GM12878 (cell line): ENCODE data around the gene DEK. TPM values are rescaled to one million over a fixed set of nuclear protein-coding genes. Genes with fewer than 3 reads are reported as not detected.

ENCODE experiments used
- ATAC-seq: fragments of 200-7000 bp; cut with Tn5 transposase; 3 replicates; pipeline ENCODE4 v1.9.1; 2020; ENCODE audit warnings: mild to moderate bottlenecking, moderate library complexity
- Bru-seq: library from RNA; stranded (reverse); fragments of 400-500 nt; gene quantifications from one replicate; lab custom pipeline; 2021; lab: Mats Ljungman, UMichigan
- BruChase-seq, 2 experiments: library from RNA; stranded (reverse); fragments of 400-500 nt; gene quantifications; one replicate each; lab custom pipeline; 2021; lab: Mats Ljungman, UMichigan
- BruUV-seq: library from RNA; stranded (reverse); fragments of 400-500 nt; replicated peaks from 2 replicates; lab custom pipeline; 2021; lab: Mats Ljungman, UMichigan
- CTCF ChIA-PET: fragments of 300-600 bp; sonication (Branson Sonifier 250); formaldehyde crosslinking; extraction: SDS; loops from one replicate; lab custom pipeline; 2021; ENCODE audit warnings: inconsistent platforms; lab: Yijun Ruan, JAX
- POLR2A ChIA-PET: fragments of 350-600 bp; formaldehyde crosslinking; extraction: SDS; loops from one replicate; lab custom pipeline; 2021; ENCODE audit warnings: inconsistent platforms; lab: Charles Lee
- RAD21 ChIA-PET: fragments of 300-600 bp; sonication (Branson Sonifier 250); formaldehyde crosslinking; loops from one replicate; lab custom pipeline; 2023; ENCODE audit warnings: antibody characterized with exemption; ENCODE audit not compliant: unreplicated experiment; lab: Charles Lee
- SMC1A ChIA-PET: fragments of 300-600 bp; sonication (Branson Sonifier 250); formaldehyde crosslinking; loops from one replicate; lab custom pipeline; 2023; ENCODE audit not compliant: unreplicated experiment, uncharacterized antibody; lab: Charles Lee
- DNase-seq: peaks from one replicate; pipeline ENCODE4 v3.0.0-alpha.2; 2011; ENCODE audit warnings: low read depth, low spot score
- FAIRE-seq: peaks from 3 replicates; lab custom pipeline; 2011; peaks lifted over from hg19 to GRCh38; lab: Jason Lieb, UNC
- H2AFZ ChIP-seq: 2 replicates; pipeline ENCODE4 v1.6.0; 2011; ENCODE audit warnings: low read depth, low read length, control low read depth; ENCODE audit not compliant: control insufficient read depth
- H3K27ac ChIP-seq: 2 replicates; pipeline ENCODE4 v1.5.1; 2011; ENCODE audit warnings: control low read depth; ENCODE audit not compliant: control insufficient read depth, insufficient read depth
- H3K27me3 ChIP-seq, 2 experiments: replicated peaks in 1 of 2; 2 replicates each; pipeline versions ENCODE4 v1.6.0 to v1.6.1; 2011; ENCODE audit warnings: low read length in 1 of 2; ENCODE audit not compliant: control insufficient read depth in 2 of 2, insufficient read depth in 2 of 2
- H3K36me3 ChIP-seq, 2 experiments: 2 replicates each; pipeline ENCODE4 v1.5.1; 2011; ENCODE audit warnings: low read length in 1 of 2; ENCODE audit not compliant: control insufficient read depth in 2 of 2, insufficient read depth in 2 of 2
- H3K4me1 ChIP-seq: 2 replicates; pipeline ENCODE4 v1.6.1; 2011; ENCODE audit warnings: mild to moderate bottlenecking, low read length, moderate library complexity, mixed read lengths; ENCODE audit not compliant: control insufficient read depth, insufficient read depth
- H3K4me2 ChIP-seq: 2 replicates; pipeline ENCODE4 v1.6.0; 2011; ENCODE audit warnings: control low read depth; ENCODE audit not compliant: control insufficient read depth, insufficient read depth
- H3K4me3 ChIP-seq: fragments of 200-600 bp; sonication (generic); 2 replicates; pipeline ENCODE4 v1.5.1; 2016
- H3K79me2 ChIP-seq: 2 replicates; pipeline ENCODE4 v1.6.0; 2011; ENCODE audit warnings: low read length; ENCODE audit not compliant: control insufficient read depth, insufficient read depth
- H3K9ac ChIP-seq: 2 replicates; pipeline ENCODE4 v1.8.0; 2011; ENCODE audit warnings: low read length, control low read depth, mixed read lengths; ENCODE audit not compliant: control insufficient read depth, insufficient read depth
- H3K9me3 ChIP-seq: replicated peaks from 3 replicates; pipeline ENCODE4 v1.5.1; 2011; ENCODE audit warnings: mild to moderate bottlenecking, low read length; ENCODE audit not compliant: control insufficient read depth, insufficient read depth
- H4K20me1 ChIP-seq: 2 replicates; pipeline ENCODE4 v1.6.0; 2011; ENCODE audit not compliant: control insufficient read depth, insufficient read depth
- BMI1 ChIP-seq: fragments of 450-650 bp; IDR thresholded peaks from 2 replicates; pipeline ENCODE4 v1.6.1; 2016; ENCODE audit warnings: mild to moderate bottlenecking, moderate library complexity, borderline replicate concordance
- EZH2 ChIP-seq: IDR thresholded peaks from 2 replicates; pipeline ENCODE4 v1.6.1; 2012; ENCODE audit warnings: low read depth, mild to moderate bottlenecking, control low read depth, inconsistent platforms, low read length, borderline replicate concordance; ENCODE audit not compliant: control insufficient read depth
- HCFC1 ChIP-seq: fragments of 150-350 bp; IDR thresholded peaks from 2 replicates; pipeline ENCODE4 v1.6.1; 2014; ENCODE audit warnings: low read length
- MEF2B ChIP-seq: fragments of 450-650 bp; IDR thresholded peaks from 2 replicates; pipeline ENCODE4 v1.6.1; 2018; ENCODE audit warnings: mild to moderate bottlenecking, moderate library complexity; ENCODE audit not compliant: partially characterized antibody, poor library complexity, severe bottlenecking
- NFIC ChIP-seq: IDR thresholded peaks from 2 replicates; pipeline ENCODE4 v1.6.1; 2012; ENCODE audit warnings: low read depth, mild to moderate bottlenecking, inconsistent platforms, low read length, moderate library complexity
- NFYB ChIP-seq: IDR thresholded peaks from 2 replicates; pipeline ENCODE4 v1.6.1; 2011; ENCODE audit warnings: low read depth, mild to moderate bottlenecking, low read length, improper control_type of control experiment, moderate library complexity; ENCODE audit not compliant: insufficient read depth
- SIX5 ChIP-seq: IDR thresholded peaks from 2 replicates; pipeline ENCODE4 v1.6.1; 2011; ENCODE audit warnings: mild to moderate bottlenecking, low read depth, low read length, moderate library complexity; ENCODE audit not compliant: severe bottlenecking
- SP1 ChIP-seq: IDR thresholded peaks from one replicate; pipeline ENCODE4 v1.6.1; 2011; ENCODE audit warnings: low read depth, low read length
- SRF ChIP-seq, 2 experiments: IDR thresholded peaks; 2 replicates each; pipeline ENCODE4 v1.6.1; 2011; ENCODE audit warnings: low read depth in 2 of 2, low read length in 2 of 2, mild to moderate bottlenecking in 1 of 2, moderate library complexity in 1 of 2
- WGBS: methylation state at CpG from one replicate; pipeline ENCODE4 v1.1.6; 2016; ENCODE audit warnings: low lambda C conversion rate; ENCODE audit not compliant: insufficient replicate concordance, insufficient coverage; ENCODE audit errors: missing lambda C conversion rate; 5-methylcytosine and 5-hydroxymethylcytosine counted together
- in situ Hi-C: fragments of 300-500 bp; cut with MboI; formaldehyde crosslinking; loops from 9 replicates; pipeline ENCODE4 v1.14.3; 2018; ENCODE audit warnings: mixed read lengths
- intact Hi-C: fragments of 100-400 bp; cut with micrococcal nuclease; formaldehyde crosslinking; loops from one replicate; pipeline ENCODE4 v1.14.2; 2022; ENCODE audit not compliant: unreplicated experiment
- long read RNA-seq, 2 experiments: library from polyadenylated mRNA; unstranded; transcript quantifications; one replicate each; pipeline ENCODE4 v2.0.0, GENCODE V29; 2019 to 2020
- polyA minus RNA-seq, 3 experiments: library from RNA; depleted of rRNA, polyadenylated mRNA; stranded (reverse); fragments of >200 nt; gene quantifications; 2 replicates each; pipeline ENCODE4 v1.2.3, GENCODE V29; 2011
- polyA plus RNA-seq, 11 experiments: library from polyadenylated mRNA; depleted of rRNA in 4 of 11; unstranded in 6 of 11; stranded (reverse) in 5 of 11; fragments of >200 nt; fragmentation: Nextera tagmentation in 4 of 11; fragmentation: Illumina TruSeq in 1 of 11; extraction: Ambion mirVana in 4 of 11; extraction: Trizol in 1 of 11; gene quantifications; 1 replicate in 1 of 11; 2 replicates in 10 of 11; pipeline versions ENCODE4 v1.2.1 to v1.2.3, GENCODE V29; 2011 to 2016; ENCODE audit warnings: inconsistent platforms in 2 of 11, missing spikeins in 2 of 11, low read depth in 1 of 11
- total RNA-seq, 4 experiments: library from RNA; depleted of rRNA in 3 of 4; stranded (reverse); fragments of >200 nt in 3 of 4; fragmentation: Illumina TruSeq in 1 of 4; extraction: Trizol in 1 of 4; gene quantifications; 2 replicates each; pipeline versions ENCODE4 v1.2.1 to v1.2.3, GENCODE V29; 2013 to 2021
- TF ChIP-seq, protein P1 (sequence below): IDR thresholded peaks from 2 replicates; pipeline ENCODE4 v1.6.1; 2012; ENCODE audit warnings: low read depth, low read length, improper control_type of control experiment
- TF ChIP-seq, protein P2 (sequence below): fragments of 450-650 bp; formaldehyde crosslinking; IDR thresholded peaks from 2 replicates; pipeline ENCODE4 v1.4.0; 2022; ENCODE audit warnings: mild to moderate bottlenecking, moderate library complexity

Gene DEK, protein sequence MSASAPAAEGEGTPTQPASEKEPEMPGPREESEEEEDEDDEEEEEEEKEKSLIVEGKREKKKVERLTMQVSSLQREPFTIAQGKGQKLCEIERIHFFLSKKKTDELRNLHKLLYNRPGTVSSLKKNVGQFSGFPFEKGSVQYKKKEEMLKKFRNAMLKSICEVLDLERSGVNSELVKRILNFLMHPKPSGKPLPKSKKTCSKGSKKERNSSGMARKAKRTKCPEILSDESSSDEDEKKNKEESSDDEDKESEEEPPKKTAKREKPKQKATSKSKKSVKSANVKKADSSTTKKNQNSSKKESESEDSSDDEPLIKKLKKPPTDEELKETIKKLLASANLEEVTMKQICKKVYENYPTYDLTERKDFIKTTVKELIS
- 80.2 and 89.8 TPM in 2 replicates for total RNA-seq (2013; cell fraction: nucleolus; rRNA removed)
- total RNA-seq (2014; rRNA removed) (202 and 261 TPM in 2 replicates), total RNA-seq (2014; rRNA removed; fragmentation: Illumina TruSeq; extraction: Trizol) (331 and 346 TPM in 2 replicates), total RNA-seq (2021) (187 and 189 TPM in 2 replicates), polyA plus RNA-seq (2011; rRNA removed) (157 and 297 TPM in 2 replicates), polyA plus RNA-seq (2014; fragmentation: Illumina TruSeq; extraction: Trizol) (312 and 372 TPM in 2 replicates), polyA plus RNA-seq (2014; fragmentation: Nextera tagmentation; extraction: Ambion mirVana) (100 to 1,000 TPM; 111 to 117 TPM), polyA plus RNA-seq (2014; rRNA removed) (139 and 164 TPM in 2 replicates), polyA plus RNA-seq (2016; fragmentation: Nextera tagmentation; extraction: Ambion mirVana) (100 to 1,000 TPM; 206 to 212 TPM), polyA minus RNA-seq (2011; rRNA and poly(A)+ RNA removed) (25.4 and 34.5 TPM in 2 replicates), Bru-seq, nascent RNA (percentile 96 among the genes with signal in this experiment), BruChase-seq, experiment 1, labeled RNA remaining after a 6-hour chase (percentile 97 among the genes with signal in this experiment), BruChase-seq, experiment 2, labeled RNA remaining after a 2-hour chase (percentile 95 among the genes with signal in this experiment)
- 40.6 TPM for polyA plus RNA-seq (2011; ENCODE audit: low read depth)
- 37.2 and 48.9 TPM in 2 replicates for polyA plus RNA-seq (2011; cell fraction: cytosol; rRNA removed)
- 39.0 and 50.4 TPM in 2 replicates for polyA plus RNA-seq (2011; cell fraction: nucleus; rRNA removed)
- polyA plus RNA-seq (2012) = 91.2 and 106 TPM in 2 replicates
- 52.5 and 58.5 TPM in 2 replicates for polyA minus RNA-seq (2011; cell fraction: cytosol; rRNA and poly(A)+ RNA removed)
- polyA minus RNA-seq (2011; cell fraction: nucleus; rRNA and poly(A)+ RNA removed) = 30.2 and 60.7 TPM in 2 replicates
- long read RNA-seq, experiment 1, transcript DEK-202 (11 exons, 3,427 nt) = major isoform, 100 of 206 reads
- long read RNA-seq, experiment 1, partial matches to known transcripts = 87 of 206 reads
- long read RNA-seq, experiment 1, other reads (novel, unspliced or antisense) = 17 of 206 reads
- long read RNA-seq, experiment 2, transcript DEK-202 (11 exons, 3,427 nt) = major isoform, 271 of 669 reads
- long read RNA-seq, experiment 2, partial matches to known transcripts = 357 of 669 reads
- long read RNA-seq, experiment 2, other reads (novel, unspliced or antisense) = 40 of 669 reads

DNA sequence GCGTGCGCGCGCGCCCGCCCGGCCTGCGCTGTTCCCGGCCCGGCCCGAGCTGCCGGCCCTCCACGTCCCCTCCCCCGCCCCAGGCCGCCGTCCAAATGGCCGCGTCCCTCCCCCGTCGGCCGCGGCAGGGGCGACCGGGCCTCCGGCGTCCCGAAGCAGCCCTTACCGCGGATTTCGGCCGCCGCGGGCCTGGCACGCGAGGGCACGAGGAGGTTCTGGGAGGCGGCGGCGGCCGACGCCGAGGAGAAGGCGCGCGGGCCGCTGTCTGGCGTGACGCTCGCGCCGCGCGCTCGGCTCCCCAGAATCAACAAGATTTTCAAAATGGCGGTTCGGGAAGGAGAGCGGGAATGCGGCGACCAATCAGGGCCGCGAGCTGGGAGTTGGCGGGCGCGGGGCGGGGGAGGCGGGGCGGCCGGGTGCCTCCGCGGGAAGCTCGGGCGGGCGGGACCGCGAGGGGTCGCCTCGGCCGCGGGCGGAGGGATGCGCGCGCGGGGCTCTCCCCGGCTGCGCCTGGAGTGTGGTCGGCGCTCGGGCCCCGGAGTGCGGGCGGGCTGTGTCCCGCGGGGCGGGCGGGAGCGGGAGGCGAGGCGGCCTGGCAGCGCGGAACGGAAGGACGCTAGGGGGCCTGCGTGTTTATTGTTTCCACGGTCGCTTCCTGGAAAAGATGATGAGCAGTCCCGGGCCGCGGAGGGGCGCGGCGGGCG, at the start of gene DEK:
DEK (minus strand) TSS at position 312 of the 704 bp plus-strand sequence. CDS start 543 bp downstream, outside the sequence.
- BruUV-seq = no TSS peak
- DNase-seq (no peak), ATAC-seq (peak; percentile 44), FAIRE-seq (no peak)
- 1% methylated on average over 61 of the region's 113 CpGs for WGBS
- H3K27me3 ChIP-seq = no peaks in the 10 kb centered on the region
- H3K36me3 ChIP-seq = 0 out of 4 replicates have a peak, but pooled peaks cover 0 to 2% of the 10 kb centered on the region in 2 experiments
- SMC1A ChIA-PET = interaction anchor here (1.2 kb wide), 1 partner anchor 106 kb away, joined by 3 read pairs; no protein-coding TSS in a partner anchor
- peak within 1 kb of the TSS; percentile 97 for H3K9ac ChIP-seq
- peaks cover 4% of the 10 kb centered on the region for H3K9me3 ChIP-seq
- H3K4me3 ChIP-seq = peak within 1 kb of the TSS; percentile 70
- H3K27ac ChIP-seq = peak within 1 kb of the TSS; percentile 96
- intact Hi-C loops (loop anchor here (5.0 kb wide), 1 partner anchor 557 kb away; the partner anchor contains the start of gene NUP153), in situ Hi-C loops (loop anchor here (10.0 kb wide), 1 partner anchor 270 kb away; no protein-coding TSS in a partner anchor)
- POLR2A ChIA-PET = interaction anchor here (0.9 kb wide), 1 partner anchor 109 kb away, joined by 4 read pairs; no protein-coding TSS in a partner anchor
- H3K79me2 ChIP-seq = peaks cover 56% of the 10 kb centered on the region
- CTCF ChIA-PET = interaction anchor here (0.5 to 1.1 kb wide), 4 partner anchors 11 to 237 kb away, joined by 3 to 5 read pairs (median 4); partner anchors contain the start of genes KDM1B and TPMT
- H4K20me1 ChIP-seq = peaks cover 3% of the 10 kb centered on the region; the same call in 1 of the 2 replicates
- peak within 1 kb of the TSS; percentile 84 for H2AFZ ChIP-seq
- H3K4me2 ChIP-seq = peak within 1 kb of the TSS; percentile 90
- RAD21 ChIA-PET = interaction anchor here (0.5 kb wide), 1 partner anchor 109 kb away, joined by 3 read pairs; the partner anchor contains the start of gene KDM1B
- peaks cover 28% of the 10 kb centered on the region for H3K4me1 ChIP-seq
- TF ChIP-seq, protein P1, sequence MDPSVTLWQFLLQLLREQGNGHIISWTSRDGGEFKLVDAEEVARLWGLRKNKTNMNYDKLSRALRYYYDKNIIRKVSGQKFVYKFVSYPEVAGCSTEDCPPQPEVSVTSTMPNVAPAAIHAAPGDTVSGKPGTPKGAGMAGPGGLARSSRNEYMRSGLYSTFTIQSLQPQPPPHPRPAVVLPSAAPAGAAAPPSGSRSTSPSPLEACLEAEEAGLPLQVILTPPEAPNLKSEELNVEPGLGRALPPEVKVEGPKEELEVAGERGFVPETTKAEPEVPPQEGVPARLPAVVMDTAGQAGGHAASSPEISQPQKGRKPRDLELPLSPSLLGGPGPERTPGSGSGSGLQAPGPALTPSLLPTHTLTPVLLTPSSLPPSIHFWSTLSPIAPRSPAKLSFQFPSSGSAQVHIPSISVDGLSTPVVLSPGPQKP = no peak
- no peak for TF ChIP-seq HCFC1
- no peak for TF ChIP-seq EZH2
- no peak for TF ChIP-seq SP1
- TF ChIP-seq SIX5 = no peak
- TF ChIP-seq MEF2B = no peak
- TF ChIP-seq NFYB = peak; percentile 77; the same call in 1 of the 2 replicates
- no peak for TF ChIP-seq SRF (IDR thresholded peaks at IDR 0.05; ENCODE audit: low read depth in 2 of 2, low read length in 2 of 2)
- TF ChIP-seq, protein P2, sequence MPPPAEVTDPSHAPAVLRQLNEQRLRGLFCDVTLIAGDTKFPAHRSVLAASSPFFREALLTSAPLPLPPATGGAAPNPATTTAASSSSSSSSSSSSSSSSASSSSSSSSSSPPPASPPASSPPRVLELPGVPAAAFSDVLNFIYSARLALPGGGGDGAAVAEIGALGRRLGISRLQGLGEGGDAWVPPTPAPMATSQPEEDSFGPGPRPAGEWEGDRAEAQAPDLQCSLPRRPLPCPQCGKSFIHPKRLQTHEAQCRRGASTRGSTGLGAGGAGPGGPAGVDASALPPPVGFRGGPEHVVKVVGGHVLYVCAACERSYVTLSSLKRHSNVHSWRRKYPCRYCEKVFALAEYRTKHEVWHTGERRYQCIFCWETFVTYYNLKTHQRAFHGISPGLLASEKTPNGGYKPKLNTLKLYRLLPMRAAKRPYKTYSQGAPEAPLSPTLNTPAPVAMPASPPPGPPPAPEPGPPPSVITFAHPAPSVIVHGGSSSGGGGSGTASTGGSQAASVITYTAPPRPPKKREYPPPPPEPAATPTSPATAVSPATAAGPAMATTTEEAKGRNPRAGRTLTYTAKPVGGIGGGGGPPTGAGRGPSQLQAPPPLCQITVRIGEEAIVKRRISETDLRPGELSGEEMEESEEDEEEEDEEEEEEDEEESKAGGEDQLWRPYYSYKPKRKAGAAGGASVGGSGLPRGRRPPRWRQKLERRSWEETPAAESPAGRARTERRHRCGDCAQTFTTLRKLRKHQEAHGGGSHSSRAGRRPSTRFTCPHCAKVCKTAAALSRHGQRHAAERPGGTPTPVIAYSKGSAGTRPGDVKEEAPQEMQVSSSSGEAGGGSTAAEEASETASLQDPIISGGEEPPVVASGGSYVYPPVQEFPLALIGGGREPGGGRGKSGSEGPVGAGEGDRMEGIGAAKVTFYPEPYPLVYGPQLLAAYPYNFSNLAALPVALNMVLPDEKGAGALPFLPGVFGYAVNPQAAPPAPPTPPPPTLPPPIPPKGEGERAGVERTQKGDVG (CRISPR knock-in tag) = no peak
- TF ChIP-seq BMI1 = no peak
- no peak for TF ChIP-seq NFIC
